Activated effector memory CD4-positive, alpha-beta T cell treated with anti-CD3 and anti-CD28 coated beads, Interleukin-2, amount 50 U/mL, for 16 hours (primary cell): Measurements from ENCODE around the gene ZBTB42.

Experiments
- DNase-seq: peaks from one replicate; pipeline ENCODE4 v3.0.0-alpha.2; 2020

ZBTB42 gene

GRCh38 chr14:104783484-104784217 is 17.2 kb upstream of the ZBTB42 start:
- DNase-seq = no peak

- DNase-seq = no peak
These were observed 16.7 kb upstream of the ZBTB42 start for GRCh38 chr14:104784218-104784568.

GRCh38 chr14:104784846-104785707 is 15.8 kb upstream of the ZBTB42 start:
- DNase-seq = no peak

GRCh38 chr14:104785708-104786080 is 15.2 kb upstream of the ZBTB42 start:
- DNase-seq = no peak

- no peak for DNase-seq
These were observed 14.8 kb upstream of the ZBTB42 start for GRCh38 chr14:104786091-104786586.

- no peak for DNase-seq
These were observed 13.9 kb upstream of the ZBTB42 start for GRCh38 chr14:104786726-104787675.

- no peak for DNase-seq
These were observed 13.2 kb upstream of the ZBTB42 start for GRCh38 chr14:104787736-104788135.

GRCh38 chr14:104788161-104788818 is 12.6 kb upstream of the ZBTB42 start:
- no peak for DNase-seq

GRCh38 chr14:104788873-104789663 is 11.8 kb upstream of the ZBTB42 start:
- no peak for DNase-seq

GRCh38 chr14:104789752-104790743 is 10.9 kb upstream of the ZBTB42 start:
- no peak for DNase-seq

- DNase-seq = no peak
These were observed 9.5 kb upstream of the ZBTB42 start for GRCh38 chr14:104791425-104791824.

- no peak for DNase-seq
These were observed 8.6 kb upstream of the ZBTB42 start for GRCh38 chr14:104792101-104792884.

GRCh38 chr14:104792945-104793702 is 7.8 kb upstream of the ZBTB42 start:
- no peak for DNase-seq

- DNase-seq = no peak
These were observed 7.3 kb upstream of the ZBTB42 start for GRCh38 chr14:104793703-104793959.

- DNase-seq = peak; percentile 78
These were observed 6.8 kb upstream of the ZBTB42 start for GRCh38 chr14:104794099-104794498.

GRCh38 chr14:104794631-104794992 is 6.3 kb upstream of the ZBTB42 start:
- DNase-seq = no peak

- peak; percentile 74 for DNase-seq
These were observed 5.7 kb upstream of the ZBTB42 start, which contains the start of gene AKT1 for GRCh38 chr14:104794993-104795780. Gene AKT1 (minus strand): TSS chr14:104795748. CDS start chr14:104792643, 3,105 bp downstream.
